IPS-NIHi7 (cell line): ENCODE data around the gene LYZL6.
A peak's percentile ranks its signal among the peaks of the same experiment; 100 is the strongest.

Source experiments
- DNase-seq: peaks from one replicate; pipeline ENCODE4 v3.0.0; 2012; ENCODE audit warnings: mixed read lengths; ENCODE audit errors: extremely low spot score

LYZL6 gene, protein sequence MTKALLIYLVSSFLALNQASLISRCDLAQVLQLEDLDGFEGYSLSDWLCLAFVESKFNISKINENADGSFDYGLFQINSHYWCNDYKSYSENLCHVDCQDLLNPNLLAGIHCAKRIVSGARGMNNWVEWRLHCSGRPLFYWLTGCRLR

DNA sequence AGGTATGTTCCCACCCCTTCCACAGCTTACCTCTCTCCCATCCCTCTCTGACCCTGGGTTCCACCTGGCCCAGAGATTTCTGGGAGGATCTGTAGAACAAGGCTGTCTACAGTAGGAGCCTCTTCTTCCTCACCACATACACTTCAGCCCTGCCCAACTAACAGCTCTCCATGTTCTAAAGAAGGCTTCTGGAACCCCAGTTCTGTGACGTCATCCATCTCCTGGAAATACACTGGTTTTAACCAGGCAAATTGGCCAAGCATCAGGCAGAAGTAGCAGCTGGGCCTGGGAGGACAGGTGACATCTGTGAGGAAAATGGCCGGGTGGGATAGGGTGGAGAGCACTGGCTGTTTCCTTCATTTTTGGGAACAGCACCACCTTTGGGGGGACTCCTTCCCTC is at the start of gene LYZL6:
Gene LYZL6, minus strand, starts transcription at position 177 of the 400 bp plus-strand sequence. CDS start 4,357 bp downstream, outside the sequence.
- DNase-seq: no peak

DNA sequence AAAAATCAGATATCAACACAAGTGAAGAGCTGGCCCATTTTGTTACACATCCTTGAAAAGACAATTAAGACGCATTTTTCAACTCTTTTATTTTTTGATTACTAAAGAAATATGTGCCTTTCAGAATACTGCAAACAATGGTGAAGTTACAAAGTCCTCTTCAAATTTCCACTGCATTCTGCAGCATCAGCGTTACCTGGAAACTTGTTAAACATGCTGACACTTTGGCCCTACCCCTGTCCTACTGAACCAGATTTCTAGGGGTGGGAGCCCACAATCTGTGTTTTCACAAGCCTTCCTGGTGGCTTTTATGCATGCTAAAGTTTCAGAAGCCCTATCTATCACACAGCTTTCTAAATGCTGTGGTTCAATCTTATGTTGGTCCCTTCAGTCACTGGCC is 47.6 kb upstream of the LYZL6 start:
- DNase-seq: no peak

DNA sequence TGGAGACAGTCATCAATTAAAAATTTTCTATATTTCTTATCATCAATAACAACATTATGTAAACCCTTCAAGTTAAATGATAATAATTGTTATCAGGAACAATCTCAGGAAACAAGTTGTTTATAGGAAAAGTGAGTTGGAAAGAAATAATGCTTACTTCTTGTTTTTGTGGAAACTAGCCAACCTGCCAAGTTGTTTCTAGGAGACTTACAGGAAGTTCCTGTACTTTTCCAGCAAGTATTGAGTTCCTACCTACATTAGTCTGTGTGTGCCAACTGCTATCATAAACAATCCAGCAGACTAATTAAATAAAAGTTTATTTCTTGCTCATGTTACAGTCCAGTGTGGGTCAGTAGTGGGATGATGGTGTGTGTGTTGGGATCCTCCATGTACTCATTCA is 44.7 kb upstream of the LYZL6 start:
- no peak for DNase-seq

DNA sequence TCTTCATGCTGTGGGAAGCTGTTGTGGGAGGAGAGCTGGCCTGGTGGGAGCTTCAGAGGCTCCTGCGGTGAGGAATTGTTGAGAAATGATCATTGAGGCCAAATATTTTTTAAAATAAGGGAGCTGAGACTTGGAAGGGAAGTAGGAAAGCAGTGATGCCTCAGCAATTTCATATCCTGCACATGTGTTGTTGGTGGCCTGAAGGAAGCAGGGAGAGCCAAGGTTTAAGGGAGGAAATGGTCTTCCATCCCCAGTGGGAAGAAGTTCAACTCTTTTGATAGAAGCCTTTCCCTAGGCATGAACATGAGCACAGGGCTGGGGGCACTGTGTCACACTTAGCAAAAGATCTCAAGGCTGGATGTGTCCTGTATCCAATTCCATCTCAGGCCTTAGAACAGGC is 43.1 kb upstream of the LYZL6 start, which contains the start of gene CCL14:
Gene CCL14, minus strand, starts transcription at position 87 of the 400 bp plus-strand sequence. Its CDS starts 80 bp downstream, at position 7.
- no peak for DNase-seq

DNA sequence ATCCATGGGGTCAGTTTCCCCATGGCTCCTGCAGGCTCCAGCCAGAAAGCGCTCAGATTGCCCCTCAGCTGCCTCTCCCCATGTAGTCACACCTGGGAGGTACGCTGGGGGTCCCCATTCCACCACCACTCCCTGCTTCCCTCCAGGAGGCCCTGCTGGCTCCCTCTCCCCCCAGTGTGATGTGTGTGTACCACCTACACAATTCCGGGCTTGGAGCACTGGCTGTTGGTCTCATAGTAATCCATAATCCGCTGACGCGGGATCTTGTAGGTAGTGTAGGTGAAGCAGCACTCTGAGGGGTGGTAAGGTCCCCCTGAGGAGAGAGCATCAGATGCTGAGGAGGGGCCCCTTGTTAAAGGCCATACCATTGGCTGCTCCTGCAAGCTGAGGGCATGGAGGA is 40.6 kb upstream of the LYZL6 start:
- DNase-seq: no peak

DNA sequence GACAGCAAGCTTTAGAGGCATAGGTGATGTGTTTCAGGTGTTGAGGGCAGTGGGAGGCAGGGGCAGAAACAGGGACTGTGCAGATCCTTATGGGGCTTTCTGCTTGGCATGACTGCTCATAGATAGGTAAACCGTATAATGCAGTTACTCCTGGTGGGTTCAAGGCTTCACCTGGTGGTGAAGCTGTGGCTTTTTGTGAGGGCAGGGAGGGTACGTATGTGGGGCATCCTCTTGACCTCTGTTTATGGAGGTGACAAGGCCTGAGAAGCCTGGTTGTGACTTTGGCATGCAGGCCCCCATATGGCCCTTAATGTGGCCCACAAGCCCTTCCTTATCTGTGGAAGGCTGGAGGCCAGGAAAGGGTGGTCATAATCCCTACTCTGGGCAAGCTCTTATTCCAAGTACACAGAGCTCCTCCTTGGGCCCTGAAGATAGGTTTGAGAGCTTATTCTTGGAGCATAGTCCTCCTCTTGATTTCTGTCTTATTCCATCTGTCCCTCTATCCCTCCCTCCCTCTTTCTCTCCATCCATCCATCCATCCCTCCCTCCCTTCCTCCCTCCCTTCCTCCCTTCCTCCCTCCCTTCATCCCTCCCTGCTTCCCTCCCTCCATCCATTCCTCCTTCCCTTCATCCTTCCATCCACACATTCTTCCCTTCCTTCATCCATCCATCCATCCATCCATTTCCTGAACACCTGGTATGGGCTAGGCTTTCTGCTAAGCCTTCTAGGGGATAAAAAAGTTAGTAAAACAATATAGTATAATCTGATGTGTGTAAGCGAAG is 39.1 kb upstream of the LYZL6 start:
- DNase-seq: no peak

DNA sequence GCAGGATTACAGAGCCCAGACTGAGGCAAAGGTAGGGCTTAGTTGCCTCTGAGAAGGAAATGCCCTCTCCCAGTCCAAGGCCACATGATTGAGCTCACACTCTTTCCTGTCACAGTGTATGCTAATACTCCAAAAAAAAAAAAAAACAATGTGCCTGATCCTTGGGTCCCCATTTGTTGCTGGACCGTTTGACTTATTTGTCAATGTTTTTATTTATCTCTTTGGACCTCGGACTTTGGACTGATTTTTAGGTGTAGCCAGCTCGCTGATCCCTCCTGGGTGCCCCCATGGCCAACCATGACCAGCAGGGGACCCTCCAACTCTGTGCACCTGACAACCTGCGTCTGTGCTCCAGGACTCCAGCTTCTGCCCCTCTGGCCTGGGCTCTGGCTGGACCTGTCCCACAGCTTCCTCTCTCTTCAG is 38.4 kb upstream of the LYZL6 start:
- DNase-seq: peak; percentile 48

DNA sequence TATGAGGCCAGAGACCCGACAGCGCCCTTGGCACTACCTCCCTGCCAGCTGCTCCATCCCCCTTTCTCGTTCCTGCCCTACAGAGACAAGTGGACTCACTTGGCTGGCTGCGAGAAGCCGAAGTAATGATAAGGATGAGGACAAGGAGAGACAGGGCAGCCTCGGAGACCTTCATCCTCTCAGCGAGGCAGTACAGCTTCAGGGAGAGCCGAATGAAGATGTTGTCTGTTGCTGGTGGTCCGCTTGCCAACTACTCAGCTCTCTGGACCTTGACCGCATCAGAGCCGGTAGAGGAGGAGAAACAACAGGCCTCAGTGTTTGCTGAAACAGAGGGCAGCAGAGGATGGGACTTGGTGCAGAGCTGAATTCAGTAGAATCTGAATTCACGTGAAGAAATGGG is 37.7 kb upstream of the LYZL6 start, which contains the start of gene CCL16:
Gene CCL16, minus strand, starts transcription at position 252 of the 400 bp plus-strand sequence. Its CDS starts 77 bp downstream, at position 175.
- DNase-seq: no peak

DNA sequence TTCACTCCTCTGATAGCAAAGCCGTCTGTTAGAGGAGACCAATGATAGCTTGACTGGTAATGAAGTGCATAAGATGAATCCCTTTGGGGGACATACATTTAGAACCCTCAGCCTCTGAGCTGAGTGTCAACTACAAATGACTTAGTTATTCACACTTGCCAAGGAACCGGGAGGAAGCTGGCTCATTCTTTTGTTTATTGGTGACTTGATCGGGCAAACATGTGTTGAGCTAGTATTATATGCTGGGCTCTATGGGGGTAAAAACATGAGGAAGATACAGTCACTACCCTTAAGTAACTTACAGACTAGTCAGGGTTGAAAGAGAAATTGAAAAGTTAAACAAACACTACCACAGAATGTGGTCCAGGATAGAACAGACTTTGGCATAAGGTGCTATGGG is 34.8 kb upstream of the LYZL6 start:
- DNase-seq: no peak

DNA sequence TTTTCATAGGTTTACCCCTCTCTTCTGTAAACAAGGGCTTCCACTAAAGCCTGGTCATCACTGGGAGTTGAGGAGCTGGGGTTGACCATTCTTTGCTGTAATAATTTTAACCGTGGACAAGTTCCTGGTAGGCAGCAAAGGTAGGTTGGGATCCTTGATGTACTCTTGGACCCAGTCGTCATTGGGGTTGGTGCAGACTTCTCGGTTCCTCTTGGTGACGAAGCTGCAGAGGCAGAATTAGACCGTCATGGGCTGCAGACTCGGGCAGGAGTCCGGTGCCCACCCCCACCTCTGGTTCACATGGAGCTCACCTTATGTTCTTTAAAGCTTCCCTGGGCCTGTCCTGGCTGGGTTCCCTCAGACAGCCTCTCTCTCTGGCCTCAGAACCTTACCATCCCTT is 34.0 kb upstream of the LYZL6 start:
- no peak for DNase-seq

DNA sequence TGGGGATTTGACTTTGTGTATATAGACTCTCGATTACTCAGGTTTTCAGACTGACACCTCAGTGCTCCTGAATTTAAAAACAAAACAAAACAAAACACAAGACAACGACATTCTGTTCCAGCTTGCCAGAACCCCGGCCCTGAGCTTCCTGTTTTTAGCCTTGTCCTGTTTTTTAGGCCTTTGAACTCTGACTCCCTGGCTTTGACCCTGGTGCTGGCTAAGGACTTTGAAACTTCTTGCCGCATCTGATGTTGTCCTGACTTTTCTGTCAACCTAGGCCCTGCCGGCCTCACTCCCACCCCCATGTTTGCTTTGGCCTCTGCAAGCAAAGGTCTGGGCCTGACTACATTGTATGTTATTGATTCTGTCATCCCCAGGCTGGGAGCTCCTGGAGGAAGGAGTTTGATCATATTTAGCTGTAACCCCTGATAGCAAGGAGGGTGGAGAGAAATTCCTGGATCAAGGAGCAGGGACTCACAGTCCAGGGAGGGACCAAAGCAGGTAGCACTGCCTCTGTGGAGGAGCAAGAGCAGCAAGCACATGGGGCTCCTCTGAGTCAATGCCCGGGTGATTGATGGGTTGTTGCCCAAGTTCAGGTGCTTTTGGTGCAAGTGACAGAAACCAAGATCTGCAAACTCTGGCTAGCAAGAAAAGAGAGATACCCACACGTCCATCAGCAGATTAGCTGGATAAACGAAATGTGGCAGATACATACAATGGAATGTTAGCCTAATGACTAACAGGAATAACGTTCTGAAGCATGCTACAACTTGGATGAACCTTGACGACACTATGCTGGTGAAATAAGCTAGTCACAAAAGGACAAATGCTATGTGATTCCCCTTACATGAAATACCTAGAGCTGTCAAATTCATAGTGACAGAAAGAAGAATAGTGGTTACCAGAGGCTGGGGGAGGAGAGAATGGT is 30.1 kb upstream of the LYZL6 start:
- DNase-seq: no peak

DNA sequence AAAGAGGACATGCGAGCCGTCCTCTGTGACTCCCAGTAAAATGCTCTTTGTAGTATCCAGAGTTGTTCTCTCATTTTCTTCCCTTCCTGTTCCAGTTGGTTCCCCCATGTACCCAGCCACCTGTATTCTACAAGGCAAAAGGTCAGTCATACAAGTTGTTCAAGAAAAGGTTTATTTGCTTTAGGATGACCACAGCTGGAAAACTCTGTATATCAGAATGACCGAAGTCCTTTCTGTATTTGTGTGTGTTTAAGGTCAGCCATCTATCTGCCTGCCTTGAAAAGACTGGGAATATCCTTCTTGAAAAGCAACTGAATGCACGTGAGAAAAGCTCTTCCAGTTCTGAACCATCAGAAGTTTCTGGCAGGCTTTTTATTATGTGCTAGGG is 29.4 kb upstream of the LYZL6 start:
- DNase-seq: no peak

DNA sequence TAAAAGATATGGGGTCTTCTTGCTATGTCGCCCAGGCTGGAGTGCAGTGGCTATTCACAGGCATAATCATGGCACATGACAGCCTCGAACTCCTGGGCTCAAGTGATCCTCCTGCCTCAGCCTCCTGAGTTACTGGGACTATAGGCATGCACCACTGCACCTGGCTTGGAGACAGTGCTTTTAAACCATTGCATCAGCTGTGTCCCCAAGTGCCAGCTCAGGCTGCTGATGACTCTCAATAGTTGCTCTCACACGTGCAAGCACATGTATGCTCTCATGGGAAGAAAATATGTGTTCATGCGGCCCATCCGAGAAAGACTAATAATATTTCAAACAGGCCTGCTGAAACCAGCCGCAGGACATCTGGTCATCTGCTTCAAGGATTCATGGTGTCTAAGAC is 29.0 kb upstream of the LYZL6 start:
- DNase-seq: no peak

DNA sequence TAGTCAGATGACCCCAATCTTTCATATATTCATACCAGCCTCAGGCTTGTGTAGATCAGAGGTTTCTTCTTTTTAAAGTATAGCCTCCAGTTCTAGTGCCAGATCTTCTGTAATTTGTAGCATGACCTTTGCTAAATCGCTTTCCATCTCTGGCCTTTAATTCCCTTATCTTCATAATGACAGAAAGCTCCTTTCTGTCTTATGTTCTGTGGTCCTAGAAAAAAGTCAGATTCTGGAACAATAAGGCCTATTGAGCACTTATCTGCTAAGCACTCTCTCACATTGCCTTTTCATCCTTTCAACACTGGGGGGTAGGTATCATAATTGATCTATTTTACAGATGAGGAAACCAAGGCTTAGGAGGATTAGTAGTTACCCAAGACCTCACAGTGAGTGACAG is 28.6 kb upstream of the LYZL6 start:
- no peak for DNase-seq

DNA sequence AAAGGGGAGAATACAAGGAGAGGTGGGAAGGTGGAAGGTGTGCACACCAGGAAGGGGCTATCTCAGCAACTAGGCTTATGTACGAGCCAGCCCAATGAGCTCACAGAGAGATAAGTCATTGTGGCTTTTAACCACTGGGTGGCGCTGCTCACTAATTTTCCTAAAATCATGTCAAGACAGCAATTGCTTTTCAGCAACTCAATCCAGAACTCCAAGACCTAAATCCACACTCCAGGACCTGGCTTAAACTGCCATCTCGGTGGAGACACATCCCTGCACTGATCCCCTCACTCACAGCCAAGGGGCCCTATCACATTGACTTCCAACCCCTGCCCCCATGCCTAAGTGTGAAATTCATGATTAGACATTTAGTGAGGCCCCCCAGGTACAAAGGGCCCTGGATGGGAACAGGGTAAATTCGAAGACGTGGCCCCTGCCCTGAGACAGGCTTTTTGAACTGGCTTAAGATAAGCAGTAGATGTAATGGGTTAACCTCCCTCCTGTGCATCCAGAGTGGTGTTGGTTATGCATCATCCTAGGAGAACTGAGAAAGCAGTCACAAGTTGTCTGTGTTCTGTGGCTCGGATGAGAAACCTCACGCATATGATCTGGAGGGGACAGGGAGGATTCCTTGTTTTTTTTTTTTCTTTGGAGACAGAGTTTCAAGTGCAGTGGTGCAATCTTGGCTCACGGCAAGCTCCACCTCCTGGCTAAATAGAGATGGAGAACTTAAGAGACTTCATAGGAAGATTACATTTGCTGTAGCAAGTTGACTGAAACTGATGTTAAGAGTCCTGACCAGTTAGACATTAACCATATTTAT is 26.3 kb upstream of the LYZL6 start:
- DNase-seq: peak; percentile 78

DNA sequence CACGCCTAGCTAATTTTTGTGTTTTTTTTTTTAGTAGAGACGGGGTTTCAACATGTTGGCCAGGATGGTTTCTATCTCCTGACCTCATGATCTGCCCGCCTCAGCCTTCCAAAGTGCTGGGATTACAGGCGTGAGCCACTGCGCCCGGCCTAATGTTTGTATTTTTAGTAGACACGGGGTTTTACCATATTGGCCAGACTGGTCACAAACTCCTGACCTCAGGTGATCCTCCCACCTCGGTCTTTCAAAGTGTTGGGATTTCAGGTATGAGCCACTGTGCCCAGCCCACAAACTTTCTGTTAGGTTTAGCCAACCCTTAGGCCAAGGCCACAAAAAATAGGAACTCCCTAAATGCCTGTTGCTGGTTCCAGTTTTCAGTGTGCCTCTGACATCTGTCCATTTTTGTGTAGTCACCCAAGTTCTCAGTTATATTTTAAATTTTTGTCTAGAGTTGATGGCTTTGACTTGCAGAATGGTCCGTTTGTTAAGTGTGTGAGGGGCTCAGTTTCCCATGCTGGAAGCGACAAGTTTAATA is 25.1 kb upstream of the LYZL6 start:
- DNase-seq: no peak

DNA sequence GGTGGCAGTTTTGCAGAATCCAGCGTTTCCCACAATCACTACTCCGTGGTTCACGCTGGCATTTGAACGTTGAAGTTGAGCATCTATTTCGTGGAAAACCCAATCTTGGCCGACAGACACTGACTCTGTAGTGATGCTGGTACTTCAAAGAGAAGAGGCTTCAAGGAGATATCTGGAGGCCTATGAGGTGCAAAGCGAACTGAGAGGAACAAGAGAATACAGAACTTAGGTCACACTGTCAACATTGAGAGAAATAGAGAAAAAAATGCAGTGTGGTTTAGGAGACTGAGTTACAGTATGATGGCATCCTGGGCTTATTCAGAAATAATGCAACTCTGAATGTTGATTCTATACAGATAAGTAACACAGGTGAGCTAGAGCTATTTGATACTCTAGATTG is 21.8 kb upstream of the LYZL6 start:
- DNase-seq: no peak

DNA sequence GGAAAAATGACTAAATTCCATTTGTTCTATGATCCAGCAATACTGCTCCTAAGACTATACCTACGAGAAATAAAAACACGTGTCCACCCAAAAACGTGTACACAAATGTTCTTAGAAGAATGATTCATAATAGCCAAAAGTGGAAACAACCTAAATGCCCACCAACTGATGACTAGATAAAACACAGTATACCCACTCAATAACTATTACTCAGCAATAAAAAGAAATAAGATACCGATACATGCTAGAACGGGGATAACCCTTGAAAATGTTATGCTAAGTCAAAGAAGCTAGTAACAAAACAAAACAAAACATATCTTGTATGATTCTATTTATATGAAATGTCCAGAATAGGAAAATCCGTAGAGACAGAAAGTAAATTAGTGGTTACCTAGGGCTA is 20.1 kb upstream of the LYZL6 start:
- DNase-seq: no peak

DNA sequence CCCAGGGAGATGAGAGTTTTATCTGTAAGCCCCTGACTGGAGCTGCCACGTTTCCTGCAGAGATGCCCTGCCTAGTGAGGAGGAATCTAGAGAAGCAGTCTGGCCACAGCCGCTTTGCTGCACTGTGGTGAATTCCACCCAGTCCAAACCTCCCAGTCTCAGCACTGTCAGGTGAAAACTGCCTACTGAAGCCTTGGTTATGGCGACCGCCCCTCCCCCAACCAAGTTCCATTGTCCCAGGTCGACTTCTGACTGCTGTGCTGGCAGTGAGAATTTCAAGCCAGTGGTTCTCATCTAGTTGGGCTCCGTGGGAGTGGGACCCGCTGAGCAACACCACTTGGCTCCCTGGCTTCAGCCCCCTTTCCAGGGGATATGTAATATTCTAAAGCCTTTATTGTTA is 10.2 kb upstream of the LYZL6 start:
- DNase-seq: no peak

DNA sequence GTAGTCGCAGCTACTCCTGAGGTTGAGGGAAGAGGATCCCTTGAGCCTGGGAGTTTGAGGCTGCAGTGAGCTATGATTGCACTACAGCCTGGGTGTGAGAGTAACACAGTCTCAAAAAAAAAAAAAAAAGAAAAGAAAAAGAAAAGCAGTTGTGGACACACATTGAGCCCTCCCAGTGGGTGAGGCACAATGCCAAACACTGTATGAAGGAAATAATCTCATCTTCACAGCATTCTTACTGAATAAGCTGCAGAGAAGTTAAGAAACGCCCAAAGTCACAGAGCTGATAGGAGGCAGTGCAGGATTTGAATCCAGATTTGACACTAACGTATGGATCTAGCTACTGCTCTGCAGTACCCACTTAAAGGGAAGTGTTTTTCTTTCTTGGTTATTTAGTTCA is 5.9 kb upstream of the LYZL6 start:
- no peak for DNase-seq

DNA sequence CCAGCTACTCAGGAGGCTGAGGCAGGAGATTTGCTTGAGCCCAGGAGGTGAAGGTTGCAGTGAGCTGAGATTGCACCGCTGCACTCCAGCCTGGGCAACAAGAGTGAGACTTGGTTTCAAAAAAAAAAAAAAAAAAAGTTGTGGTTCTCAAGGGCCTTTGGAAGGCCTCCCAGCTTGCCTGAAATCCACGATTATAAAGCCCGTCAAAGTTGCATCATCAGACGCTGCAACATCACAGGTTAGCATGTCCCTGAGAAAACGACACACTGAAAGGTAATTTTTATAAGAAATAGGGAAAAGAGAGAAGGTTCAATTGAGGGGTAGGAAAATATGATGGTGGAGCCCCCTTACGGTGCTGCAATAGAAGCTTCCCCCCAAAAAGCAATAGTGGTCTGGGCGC is 4.6 kb upstream of the LYZL6 start:
- no peak for DNase-seq
